HS-27A (cell line): ENCODE results near the gene PARD6B.
"Not testable (repeated sequence)": the region's sequence is repeated elsewhere in the genome, so short reads cannot be mapped to it uniquely, and the experiment has no call there.

Experiments
- DNase-seq: peaks from one replicate; pipeline ENCODE4 v3.0.0-alpha.2; 2012; ENCODE audit warnings: low read depth, missing footprints

The PARD6B gene, protein sequence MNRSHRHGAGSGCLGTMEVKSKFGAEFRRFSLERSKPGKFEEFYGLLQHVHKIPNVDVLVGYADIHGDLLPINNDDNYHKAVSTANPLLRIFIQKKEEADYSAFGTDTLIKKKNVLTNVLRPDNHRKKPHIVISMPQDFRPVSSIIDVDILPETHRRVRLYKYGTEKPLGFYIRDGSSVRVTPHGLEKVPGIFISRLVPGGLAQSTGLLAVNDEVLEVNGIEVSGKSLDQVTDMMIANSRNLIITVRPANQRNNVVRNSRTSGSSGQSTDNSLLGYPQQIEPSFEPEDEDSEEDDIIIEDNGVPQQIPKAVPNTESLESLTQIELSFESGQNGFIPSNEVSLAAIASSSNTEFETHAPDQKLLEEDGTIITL

DNA sequence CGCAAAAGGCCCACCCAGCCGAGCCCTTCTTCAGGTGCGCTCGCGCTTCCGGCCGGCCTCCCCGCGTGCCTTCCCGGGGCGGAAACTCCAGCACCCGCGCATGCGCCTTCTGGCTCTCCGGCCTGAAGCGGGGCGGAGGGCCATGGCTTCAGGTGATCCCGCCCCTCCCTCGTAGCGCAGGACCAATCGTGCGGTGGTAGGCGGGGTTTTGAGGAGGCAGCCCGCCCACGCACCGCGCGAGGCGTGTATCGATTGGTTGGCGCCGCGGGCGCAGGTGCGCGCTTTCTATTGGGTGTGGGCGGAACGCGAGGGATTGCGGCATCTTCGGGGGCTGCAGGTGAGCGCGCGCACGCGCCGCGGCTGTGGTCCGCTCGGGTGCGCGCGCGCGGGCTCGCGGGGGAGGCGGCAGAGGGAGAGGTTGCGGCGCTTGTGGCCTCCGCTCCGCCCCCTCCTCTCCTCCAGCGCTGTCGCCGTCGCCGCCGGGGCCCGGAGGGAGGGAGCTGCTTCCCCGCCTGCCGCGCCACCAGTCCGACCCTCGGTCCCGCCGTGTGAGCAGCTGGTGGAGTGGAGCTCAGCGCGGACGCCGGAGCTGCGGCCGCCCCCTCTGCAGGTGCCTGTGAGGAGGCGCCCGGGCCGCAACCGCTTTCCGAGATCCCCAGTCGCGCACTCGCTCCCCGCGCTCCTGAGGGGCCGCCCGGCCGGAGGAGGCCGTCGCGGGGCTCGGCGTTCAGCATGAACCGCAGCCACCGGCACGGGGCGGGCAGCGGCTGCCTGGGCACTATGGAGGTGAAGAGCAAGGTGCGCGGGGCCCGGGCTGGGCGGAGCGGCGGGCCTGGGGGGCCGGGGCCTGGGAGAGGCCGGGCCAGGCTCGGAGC, at the start of gene PARD6B:
Gene PARD6B, plus strand, starts transcription at position 526 of the 875 bp plus-strand sequence. Its CDS starts 207 bp downstream, at position 733.
- DNase-seq, result peak; percentile 95

DNA sequence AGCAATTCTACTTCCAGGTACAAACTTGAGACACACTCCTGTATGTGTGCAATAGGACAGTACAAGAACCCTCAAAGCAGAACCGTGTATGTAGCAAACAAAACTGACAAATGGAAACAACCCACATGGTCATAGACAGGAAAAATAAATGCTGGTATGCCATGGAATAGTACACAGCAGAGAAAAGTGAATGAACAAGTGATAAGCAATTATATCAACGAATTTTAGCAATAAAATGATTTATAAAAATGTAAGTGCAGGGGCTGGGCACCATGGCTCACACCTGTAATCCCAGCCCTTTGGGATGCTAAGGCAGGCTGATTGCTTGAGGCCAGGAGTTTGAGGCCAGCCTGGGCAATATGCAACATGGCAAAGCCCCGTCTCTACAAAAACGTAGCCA, 49.3 kb upstream of the PARD6B start:
- no peak for DNase-seq

DNA sequence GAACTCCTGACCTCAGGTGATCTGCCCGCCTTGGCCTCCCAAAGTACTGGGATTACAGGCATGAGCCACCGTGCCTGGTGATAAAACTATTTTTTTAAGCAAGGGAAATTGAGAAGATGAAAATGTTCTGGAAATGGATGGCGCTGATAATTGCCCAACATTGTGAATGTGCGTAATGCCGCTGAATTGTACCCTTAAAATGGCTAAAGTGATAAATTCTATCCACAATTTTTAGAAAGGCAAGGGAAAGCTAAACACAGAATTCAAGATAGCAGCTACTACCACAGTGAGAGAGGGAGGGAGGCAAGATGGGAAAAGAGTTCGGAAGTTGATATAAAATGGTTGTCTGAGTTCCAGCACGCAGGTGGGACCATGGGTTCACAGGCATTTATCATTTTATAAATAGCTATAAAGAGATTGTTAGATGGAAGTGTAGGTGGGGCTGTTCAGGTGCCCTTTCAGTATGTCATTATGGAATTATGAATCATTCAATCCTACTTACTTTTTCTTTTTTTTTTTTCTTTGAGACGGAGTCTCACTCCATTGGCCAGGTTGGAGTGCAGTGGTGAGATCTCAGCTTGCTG, 48.3 kb upstream of the PARD6B start:
- DNase-seq, result no peak

DNA sequence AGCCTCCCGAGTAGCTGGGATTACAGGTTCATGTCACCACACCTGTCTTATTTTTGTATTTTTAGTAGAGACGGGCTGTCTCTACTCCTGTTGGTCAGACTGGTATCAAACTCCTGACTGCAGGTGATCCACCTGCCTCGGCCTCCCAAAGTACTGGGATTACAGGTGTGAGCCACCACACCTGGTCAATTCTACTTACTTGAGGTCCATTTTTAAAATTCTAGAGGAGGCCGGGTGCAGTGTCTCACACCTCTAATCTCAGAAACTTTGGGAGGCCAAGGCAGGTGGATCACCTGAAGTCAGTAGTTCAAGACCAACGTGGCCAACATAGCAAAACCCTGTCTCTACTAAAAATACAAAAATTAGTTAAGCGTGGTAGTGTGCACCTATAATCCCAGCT, 47.8 kb upstream of the PARD6B start:
- no peak for DNase-seq

DNA sequence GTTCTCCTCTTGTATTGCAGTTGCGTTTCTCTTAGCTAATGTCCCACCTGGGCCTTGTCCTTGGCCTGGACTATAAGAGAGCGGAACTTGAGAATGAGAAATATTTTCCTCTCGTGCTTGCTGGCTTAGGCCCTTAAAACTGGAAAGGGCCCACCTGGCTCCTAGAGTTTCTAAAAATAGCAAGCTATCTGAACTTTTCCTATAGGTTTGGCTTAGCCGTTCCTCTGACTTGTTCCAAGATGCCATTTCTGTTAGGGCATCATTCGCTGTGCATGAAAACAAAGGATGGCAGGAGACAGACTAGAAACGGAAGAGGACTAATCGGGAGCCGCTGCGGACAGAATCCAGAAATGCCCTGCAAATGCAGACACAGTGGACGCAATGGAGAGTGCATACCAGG, 44.6 kb upstream of the PARD6B start:
- no peak for DNase-seq

DNA sequence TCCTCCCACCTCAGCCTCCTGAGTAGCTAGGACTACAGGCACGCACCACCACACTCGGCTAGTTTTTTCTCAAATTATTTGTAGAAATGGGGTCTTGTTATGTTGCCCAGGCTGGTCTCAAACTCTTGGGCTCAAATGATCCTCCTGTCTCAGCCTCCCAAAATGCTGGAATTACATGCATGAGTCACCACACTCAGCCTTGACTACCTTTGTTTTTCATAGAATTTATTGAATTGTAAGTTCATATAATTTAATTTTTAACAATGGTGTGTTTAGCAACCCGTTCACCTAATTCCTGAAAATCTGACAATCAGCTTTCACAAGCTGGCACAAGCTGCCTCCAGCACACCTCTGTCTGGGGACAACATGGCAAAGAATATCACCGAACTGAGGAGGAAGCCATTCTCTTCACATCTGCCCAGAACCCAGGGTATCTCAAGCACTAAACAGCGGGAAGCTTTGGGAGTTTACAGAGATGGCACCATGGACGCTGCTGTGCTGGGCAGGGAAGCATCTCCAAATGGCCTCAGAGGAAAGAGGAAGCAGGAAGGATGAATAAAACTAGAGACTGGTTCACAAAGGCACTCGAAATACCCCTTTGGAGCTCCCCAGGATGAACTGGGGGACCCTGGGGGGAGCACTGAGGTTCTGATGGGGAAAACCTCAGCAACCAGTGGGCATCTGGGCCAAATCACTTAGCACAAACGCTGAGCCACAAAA, 43.0 kb upstream of the PARD6B start:
- DNase-seq, result no peak

DNA sequence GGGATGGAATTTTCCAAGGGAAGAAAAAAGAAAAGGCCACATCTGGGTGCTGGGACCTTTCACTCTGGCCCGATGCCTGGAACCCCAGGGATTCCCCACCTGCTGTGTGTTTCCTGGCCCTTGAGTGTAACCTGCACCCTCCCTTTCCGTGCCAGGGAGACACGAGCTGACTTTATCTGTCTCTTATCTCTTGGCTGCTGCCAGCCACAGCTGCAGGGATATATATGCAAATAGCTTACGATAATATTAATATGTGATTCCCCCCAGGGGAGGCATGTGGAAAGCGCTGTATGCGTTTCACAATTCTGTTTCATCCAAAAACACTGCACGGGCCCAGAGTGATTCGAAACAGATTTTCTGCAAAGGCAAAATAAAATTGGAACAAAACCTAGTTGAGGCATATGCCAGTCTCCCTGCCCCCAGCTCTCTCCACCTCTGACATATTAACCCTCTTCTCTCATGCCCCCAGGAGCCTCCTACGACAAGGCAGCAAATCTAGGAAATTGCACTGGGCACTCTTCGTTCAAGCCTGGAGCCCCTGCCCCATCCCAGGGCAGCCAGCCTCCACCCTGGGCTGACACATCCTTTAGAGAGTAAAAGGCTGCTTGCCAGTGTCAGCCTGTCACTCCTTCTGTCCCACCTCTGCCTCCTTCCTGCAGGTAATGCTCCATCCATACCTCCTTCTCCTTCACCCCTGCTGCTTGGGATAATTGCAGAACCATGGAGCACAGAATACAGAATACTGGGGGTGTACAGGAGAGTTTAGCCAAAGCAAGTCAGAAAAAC, 41.3 kb upstream of the PARD6B start:
- no peak for DNase-seq

DNA sequence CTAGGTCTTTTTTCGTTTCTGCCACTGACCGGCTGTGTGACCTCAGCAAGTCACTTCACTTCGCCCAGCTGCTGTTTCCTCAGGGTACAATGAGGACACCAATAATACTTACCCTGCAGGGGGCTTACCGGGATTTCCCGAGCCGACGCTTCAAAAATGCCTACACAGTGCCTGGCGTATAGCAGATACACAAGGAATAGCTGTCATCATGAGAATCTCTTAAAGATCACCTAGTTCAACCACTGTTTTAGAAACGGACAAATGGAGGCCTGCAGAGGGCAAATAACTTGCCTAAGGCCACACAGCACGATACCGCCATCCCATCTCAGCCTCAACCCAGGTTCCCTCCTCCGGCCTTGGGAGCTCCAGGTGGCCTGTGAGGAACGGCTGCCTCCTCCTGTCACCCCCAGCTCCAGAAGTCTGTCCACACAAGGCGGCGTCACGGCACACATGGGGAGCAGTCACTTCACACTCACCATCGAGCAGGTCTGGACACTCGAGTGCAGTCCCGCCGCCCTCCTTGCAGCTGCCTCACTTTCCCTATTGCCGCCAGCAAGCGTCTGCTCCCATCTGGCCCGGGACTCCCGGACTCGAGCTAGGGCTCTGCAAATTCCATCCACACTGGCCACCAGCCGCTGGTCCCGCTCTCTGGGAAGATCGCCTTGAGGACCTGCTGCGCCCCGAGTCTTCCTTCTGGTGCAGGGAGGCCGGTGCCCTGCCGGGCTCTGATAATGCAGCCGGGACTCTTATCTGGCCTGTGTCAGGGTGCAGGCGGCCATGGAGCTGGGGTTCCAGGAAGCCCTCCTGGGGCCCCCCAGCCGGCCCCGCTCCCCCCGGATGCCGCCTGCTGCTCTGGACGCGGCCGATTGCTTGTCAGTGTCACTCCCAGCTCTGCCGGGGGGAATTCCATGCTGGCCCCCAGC, 40.5 kb upstream of the PARD6B start, which contains the start of gene RIPOR3:
Gene RIPOR3, minus strand, starts transcription at position 893 of the 923 bp plus-strand sequence. Its CDS starts 414 bp downstream, at position 479.
- no peak for DNase-seq

DNA sequence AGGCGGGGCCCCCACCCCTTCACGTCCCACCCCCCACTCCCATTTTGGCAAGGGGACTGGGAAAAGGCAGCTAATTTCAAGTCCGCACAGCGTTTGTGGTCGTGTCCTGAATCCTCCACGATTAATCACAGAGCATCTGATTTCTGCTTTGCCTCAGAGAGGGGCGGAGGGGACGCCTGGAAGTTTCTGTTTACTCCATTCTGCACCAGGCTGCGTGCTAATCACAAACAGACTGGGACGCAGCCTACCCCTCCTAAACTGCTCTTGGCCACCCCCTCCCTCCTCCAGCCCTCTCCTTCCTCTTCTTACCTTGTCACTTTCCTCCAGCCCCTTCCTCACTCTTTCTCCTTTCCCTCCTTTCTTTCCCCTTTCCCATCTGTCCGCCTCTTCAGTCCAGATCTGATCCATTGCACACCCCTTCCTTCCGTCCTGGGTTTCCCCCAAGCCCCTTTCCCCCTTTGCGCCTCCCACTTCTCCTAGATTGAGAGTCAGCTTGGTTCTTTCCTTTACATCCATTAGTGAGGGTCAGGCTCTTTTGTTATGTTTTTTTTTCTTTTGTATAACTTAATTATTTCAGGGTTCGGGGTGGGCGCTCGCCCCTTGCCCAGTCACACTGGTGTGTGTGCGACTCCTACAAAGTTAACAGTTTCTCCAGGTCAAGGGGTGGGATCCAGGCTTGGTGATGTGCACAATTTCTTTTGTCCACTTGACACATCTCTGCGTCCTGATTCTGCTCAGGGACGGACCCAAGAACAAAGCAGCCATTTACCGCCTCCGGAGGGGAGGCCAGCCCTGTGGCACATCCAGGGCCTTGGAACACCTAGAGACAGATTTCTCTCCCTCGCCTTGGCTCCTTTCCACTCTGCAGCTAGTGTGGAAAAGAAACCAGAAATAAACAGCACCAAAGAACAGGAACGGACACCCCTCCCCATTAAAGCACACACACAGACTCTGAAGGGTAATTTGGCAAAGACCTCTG, 39.5 kb upstream of the PARD6B start:
- no peak for DNase-seq

DNA sequence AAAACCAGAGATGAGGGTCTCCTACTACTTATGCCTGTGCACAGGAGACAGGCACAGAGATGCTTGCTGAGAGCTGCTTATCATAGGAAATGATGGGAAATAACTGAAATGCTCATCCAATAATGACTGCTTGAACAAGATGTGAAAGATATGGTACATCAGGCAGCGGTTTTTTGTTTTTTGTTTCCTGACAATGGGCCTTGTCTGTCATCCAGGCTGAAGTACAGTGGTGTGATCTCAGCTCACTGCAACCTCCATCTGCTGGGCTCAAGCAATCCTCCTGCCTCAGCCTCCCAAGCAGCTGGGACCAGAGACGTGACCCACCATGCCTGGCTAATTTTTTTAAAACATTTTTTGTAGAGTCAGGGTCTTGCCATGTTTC, 38.8 kb upstream of the PARD6B start:
- no peak for DNase-seq

DNA sequence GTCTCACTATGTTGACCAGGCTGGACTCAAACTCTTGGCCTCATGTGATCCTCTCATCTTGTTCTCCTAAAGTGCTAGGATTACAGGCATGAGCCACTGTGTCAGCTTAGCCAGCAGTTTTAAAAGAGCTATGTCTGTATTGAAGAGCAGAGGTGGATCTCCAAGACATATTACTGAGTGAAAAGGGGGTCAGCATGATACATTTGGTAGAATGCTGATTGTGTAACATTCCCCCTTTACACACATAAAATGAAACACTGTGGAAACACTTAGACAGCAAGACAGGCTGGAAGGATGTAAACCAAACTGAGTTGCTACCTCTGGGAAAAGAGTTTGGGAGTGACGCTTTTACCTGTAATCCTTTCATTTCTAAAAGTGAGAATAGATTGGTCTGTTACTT, 38.4 kb upstream of the PARD6B start:
- no peak for DNase-seq

DNA sequence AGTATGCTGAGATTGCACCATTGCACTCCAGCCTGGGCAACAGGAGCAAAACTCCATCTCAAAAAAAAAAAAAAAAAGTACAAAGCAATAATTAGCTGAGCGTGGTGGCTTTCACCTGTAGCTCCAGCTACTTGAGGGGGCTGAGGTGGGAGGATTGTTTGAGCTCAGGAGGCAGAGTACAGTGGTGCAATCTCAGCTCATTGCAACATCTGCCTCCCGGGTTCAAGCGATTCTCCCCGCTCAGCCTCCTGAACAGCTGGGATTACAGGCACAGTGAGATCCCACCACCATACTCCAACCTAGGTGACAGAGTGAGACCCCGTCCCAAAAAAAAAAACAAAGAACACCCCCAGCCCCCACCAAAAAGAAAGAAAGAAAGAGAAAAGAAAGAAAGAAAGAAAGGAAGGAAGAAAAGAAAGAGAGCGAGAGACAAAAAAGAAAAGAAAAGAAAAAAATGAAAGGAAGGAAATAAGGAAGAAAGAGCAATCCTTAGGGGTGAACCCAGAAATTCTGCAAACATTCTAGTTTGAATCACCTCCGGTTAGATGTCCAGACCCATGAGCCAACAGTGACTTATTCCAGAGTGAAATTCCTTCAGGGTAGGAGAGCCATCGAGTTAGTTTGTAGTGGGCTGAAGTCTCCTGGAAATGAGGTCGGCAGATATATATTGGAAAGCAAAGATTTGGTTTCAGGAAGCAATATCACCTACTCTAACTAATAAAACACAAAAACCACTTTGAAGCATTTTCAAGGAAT, 36.8 kb upstream of the PARD6B start:
- no peak for DNase-seq

DNA sequence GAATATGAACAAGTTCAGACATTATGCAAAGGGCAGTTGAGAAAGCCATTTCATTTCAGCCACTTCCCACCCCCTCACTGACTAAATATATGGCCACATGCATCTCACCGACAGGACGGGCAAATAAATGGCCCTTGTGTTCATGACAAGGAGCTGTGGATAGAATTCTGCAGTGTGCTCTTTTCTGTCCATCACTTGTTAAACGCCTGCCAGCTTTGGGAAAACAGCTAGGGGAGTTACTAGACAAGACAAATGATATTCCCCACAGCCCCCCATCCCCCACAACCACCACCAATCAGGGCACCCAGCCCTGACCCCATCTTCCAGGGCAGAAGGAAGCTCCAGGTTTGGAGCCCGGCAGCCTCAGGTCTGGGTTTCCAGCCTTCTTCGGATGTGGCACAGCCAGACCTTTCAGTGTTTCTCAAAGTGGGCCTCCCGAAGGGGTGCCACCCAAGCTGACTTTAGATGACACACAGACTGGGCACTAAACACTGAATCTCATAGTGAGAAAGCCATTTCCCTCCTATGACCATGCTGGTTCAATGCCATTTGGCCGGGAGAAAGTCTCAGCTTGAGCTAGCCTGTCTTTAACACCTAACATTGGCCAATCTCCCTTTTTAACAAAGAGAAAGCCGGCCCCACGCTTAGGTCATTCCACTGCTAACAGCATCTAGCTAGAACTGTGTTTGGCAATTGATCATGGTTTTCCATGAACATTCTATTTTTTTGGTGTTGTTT, 36.1 kb upstream of the PARD6B start:
- DNase-seq, result no peak

DNA sequence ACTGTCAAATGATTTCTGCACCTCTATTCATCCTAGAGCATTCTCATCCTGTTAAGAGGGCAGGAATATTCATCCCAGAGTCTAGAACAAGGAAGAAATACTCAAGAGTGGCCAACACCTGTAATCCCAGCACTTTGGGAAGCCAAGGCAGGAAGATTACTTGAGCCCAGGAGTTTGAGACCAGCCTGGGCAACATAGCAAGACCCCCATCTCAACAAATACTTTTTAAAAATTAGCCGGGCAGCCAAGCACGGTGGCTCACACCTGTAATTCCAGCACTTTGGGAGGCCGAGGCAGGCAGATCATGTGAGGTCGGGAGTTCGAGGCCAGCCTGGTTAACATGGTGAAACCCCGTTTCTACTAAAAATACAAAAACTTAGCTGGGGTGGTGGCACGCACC, 33.1 kb upstream of the PARD6B start:
- DNase-seq, result not testable (repeated sequence)

DNA sequence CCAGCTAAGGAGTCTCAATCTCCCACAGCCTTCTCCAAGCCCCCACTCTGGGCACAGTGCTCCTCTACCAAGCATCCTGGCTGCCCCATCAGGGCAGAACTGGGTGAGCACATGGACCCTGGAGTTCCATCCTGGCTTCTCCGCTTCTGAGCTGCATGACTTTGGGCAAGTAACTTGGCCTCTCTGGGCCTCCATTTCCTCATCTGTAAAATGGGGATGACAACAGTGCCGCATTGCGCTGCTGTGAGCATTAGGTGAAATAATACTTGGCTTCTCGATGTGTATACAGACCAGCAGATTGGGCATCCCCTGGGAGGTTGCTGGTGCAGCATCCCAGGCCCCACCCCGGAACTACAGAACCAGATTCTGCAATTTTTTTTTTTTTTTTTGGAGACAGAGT, 31.7 kb upstream of the PARD6B start:
- no peak for DNase-seq

DNA sequence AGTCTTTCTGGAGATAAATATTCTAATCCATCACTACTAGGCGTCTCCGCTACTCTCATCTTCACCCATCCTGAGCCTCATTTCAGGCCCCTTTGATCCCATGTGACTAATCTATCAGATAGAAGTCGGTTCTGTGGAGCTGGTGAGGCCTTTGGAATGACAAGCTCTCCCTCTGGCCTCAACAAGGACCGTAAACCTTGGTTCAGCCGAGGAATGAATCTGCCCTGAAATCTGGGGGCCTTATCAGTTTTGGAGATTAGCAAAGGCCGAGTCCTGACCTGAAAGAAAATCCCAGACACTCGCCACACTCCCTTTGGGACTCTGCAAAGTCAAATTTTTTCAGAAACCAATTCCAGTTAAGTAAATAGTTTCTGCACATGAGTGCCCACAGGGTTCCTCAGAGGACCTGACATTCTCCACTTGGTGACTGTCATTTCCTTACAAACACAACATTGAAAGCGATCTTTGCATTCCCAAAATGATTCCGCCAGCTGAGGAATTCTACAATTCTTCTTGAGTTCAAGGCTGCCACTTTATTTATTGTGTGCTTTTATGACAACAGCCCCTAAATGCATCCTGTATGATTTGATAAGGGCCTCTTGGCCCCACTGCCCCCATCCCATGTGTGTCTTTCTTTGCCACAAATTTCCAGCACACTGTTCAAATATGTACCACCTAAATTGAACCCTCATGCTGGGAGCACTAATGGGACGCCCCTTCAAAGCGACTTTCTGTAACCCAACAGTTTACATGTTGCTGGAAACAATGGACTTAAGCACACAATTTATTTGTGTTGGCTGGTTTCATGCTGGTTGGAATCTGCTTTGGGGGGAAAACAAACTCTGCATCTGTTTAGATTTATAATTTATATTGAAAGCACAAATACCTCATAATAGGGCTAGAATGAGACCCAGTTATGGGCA, 30.1 kb upstream of the PARD6B start:
- peak; percentile 29 for DNase-seq
